Measurements from ENCODE around the gene ELOVL3.

Gene ELOVL3

DNA sequence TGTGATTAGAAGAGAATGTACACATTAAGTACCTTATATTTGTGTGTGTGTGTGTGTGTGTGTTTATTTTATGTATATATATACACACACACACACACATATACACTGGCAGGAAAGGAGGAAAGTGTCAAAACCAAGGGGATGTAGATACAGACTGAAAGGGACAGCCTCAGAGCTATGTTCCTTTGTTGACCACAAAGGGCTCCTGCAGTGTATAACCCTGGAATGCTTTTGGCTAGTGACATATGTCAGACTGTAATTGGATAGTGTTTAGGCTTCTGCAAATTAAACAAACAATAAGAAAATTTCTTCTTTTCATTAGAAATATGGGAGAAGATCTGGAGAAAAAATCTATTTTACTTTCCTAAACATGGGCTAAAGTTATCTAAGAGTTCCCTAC lies 35.1 kb downstream of the ELOVL3 start:
- DNase-seq: no peak

DNA sequence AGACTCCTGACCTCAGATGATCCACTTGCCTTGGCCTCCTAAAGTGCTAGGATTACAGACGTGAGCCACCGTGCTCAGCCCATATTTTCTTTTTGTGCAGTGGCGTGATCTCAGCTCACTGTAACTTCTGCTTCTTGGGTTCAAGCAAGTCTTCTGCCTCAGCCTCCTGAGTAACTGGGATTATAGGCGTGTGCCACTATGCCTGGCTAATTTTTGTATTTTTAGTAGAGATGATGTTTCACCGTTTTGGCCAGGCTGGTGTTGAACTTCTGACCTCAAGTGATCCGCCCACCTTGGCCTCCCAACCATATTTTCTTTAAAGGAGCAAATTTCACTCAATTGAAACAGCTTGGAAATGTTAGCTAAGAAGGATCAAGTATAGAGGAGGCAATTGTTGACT lies 35.7 kb downstream of the ELOVL3 start:
- no peak for DNase-seq

- DNase-seq: no peak
These were observed 36.8 kb downstream of the ELOVL3 start for GRCh38 chr10:102262744-102263370.

- no peak for DNase-seq
These were observed 38.3 kb downstream of the ELOVL3 start for GRCh38 chr10:102264371-102264770.

DNA sequence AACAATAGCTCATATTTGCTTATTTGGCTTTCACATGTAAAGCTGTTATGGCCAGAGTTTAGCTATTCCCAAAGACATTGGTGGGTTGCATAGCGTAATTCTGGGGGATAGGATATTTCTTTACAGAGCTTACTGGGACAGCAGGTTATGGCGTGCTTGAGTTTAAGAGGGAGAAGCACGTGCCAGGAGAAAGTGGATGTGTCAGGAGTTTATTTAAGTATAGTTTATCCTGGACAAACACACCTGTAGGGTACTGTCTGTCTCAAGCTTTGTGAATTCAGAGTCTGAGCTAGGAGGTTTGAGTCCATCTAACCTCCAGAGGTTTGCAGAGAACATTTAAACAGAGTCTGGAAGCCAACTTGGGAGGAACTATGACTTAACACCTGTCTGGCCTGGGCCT lies 40.6 kb downstream of the ELOVL3 start:
- DNase-seq: no peak

DNA sequence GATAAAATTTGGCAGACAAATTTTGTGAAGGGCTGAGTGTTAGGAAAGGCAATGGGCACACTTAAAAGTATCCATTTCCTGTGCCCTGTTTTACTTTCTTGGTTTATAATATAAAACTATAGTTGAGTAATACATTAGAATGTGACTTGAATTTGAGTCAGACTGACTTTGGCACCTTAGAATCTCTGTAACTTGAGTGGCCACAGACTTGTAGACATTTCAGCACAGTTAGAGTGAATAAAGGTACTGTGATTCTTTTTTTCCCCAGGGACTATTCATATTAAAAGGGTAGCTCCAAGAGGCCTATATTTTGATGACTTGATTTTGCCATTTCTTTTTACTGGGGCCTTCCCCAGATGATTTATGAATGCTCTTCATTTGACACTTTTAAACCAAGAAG lies 41.6 kb downstream of the ELOVL3 start:
- DNase-seq: no peak

DNA sequence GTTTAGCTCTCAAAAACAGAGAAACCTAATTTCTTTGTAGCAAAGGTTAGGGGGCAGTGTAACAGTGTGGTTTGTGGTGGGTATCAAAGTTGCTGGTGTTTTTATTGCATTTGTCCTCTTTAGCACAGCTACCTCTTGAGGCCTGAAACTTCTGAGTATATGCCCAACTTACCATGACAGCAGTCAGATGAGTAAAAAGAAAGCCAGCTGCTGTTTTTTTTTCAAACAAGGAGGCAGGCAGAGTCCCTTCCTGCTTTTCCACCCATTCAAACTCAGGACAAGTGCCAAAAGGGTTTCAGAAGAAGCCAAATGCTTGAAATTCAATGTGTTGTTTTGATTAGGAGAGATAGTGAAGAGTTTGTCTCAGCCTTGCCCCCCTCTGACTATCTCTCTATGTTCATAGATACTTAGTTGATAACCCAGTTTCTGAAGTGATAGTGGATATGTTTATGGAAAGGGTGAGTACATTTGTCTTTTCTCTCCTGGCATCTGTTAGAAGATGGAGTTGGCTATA lies 42.3 kb downstream of the ELOVL3 start:
- DNase-seq: no peak

DNA sequence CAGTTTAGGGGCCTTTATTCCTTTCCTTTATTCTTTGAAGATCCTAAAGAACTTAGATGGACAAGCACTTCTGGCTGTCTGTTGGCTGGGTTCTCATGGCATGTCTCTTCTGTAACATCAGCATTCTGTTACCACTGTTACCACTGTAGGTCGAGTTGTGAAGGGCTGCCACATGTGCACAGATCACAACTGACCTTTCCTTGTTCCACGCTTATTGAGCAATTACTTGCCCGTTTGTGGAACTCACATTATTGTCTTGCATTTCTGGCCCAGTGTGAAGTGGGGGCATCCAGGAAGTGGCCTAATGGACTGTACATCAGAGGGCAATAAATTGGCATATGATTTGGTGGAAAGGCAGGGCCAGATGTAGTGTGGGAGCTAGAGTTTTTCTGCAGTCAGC lies 42.9 kb downstream of the ELOVL3 start:
- DNase-seq: no peak

GRCh38 chr10:102274062-102274461 lies 48.0 kb downstream of the ELOVL3 start:
- DNase-seq: no peak

- DNase-seq: no peak
These were observed 49.2 kb downstream of the ELOVL3 start for GRCh38 chr10:102275343-102275742.

DNA sequence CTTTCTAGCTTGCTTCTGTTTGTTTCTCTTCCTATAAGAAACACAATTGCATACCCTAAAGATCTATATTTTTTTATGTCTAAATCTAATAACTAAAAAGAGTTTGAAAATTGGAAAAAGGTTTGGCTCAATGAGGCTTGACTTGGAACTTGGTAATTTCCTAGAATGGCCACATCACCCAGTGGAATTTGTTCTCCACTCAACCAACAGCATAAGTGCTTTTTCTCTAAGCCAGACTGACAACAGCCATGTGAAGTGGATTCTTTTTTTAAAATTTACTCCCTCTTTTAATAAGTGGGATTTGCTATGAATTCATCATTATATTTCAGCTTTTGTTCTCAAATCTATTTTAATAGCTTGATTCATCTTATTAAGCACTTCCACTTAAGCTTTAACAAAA lies 53.0 kb downstream of the ELOVL3 start:
- no peak for DNase-seq
